ENCODE data around the gene DALRD3.

DALRD3 gene

GRCh38 chr3:49004352-49005302 is 13.8 kb downstream of the DALRD3 start:
- DNase-seq, result no peak

GRCh38 chr3:49001155-49001554 is 17.2 kb downstream of the DALRD3 start:
- DNase-seq, result no peak

- DNase-seq, result no peak
Observed at GRCh38 chr3:48999085-48999858, 19.1 kb downstream of the DALRD3 start.

GRCh38 chr3:48997714-48998637 is 20.4 kb downstream of the DALRD3 start:
- DNase-seq, result no peak

GRCh38 chr3:48997102-48997635 is 21.2 kb downstream of the DALRD3 start:
- no peak for DNase-seq

GRCh38 chr3:48996640-48997039 is 21.7 kb downstream of the DALRD3 start:
- DNase-seq, result no peak

- DNase-seq, result no peak
Observed at GRCh38 chr3:48993834-48994233, 24.5 kb downstream of the DALRD3 start.

- DNase-seq, result no peak
Observed at GRCh38 chr3:48991851-48992545, 26.4 kb downstream of the DALRD3 start.

- DNase-seq, result peak; percentile 49
Observed at GRCh38 chr3:48990636-48991469, 27.5 kb downstream of the DALRD3 start.

- peak; percentile 73 for DNase-seq
Observed at GRCh38 chr3:48989796-48990635, 28.4 kb downstream of the DALRD3 start, which contains the start of gene P4HTM. Gene P4HTM, plus strand, starts transcription at chr3:48990241. Its CDS starts 16 bp downstream, at chr3:48990257.

- DNase-seq, result no peak
Observed at GRCh38 chr3:48989126-48989795, 29.1 kb downstream of the DALRD3 start.

- DNase-seq, result no peak
Observed at GRCh38 chr3:48985831-48986376, 32.5 kb downstream of the DALRD3 start.

- DNase-seq, result no peak
Observed at GRCh38 chr3:48984663-48985062, 33.7 kb downstream of the DALRD3 start.

- no peak for DNase-seq
Observed at GRCh38 chr3:48983096-48983495, 35.3 kb downstream of the DALRD3 start.

GRCh38 chr3:48982686-48983085 is 35.7 kb downstream of the DALRD3 start:
- DNase-seq, result no peak

GRCh38 chr3:48982016-48982415 is 36.4 kb downstream of the DALRD3 start:
- DNase-seq, result no peak

GRCh38 chr3:48980295-48980694 is 38.1 kb downstream of the DALRD3 start:
- DNase-seq, result no peak

- no peak for DNase-seq
Observed at GRCh38 chr3:48979451-48979850, 38.9 kb downstream of the DALRD3 start.

Measured in CD4-positive, alpha-beta T cell treated with Interleukin-17A for 1 hour (primary cell).